Stimulated activated CD8-positive, alpha-beta memory T cell treated with anti-CD3 and anti-CD28 coated beads, Interleukin-2, amount 100 ng/mL, for 1 hour (primary cell): ENCODE results near the gene APOL3.
"Not testable (repeated sequence)": the region's sequence is repeated elsewhere in the genome, so short reads cannot be mapped to it uniquely, and the experiment has no call there.

Experiments
- DNase-seq, 2 donors: peaks; one replicate each; pipeline ENCODE4 v3.0.0-alpha.2; 2020; ENCODE audit warnings: low read depth in 2 of 2

APOL3 gene

DNA sequence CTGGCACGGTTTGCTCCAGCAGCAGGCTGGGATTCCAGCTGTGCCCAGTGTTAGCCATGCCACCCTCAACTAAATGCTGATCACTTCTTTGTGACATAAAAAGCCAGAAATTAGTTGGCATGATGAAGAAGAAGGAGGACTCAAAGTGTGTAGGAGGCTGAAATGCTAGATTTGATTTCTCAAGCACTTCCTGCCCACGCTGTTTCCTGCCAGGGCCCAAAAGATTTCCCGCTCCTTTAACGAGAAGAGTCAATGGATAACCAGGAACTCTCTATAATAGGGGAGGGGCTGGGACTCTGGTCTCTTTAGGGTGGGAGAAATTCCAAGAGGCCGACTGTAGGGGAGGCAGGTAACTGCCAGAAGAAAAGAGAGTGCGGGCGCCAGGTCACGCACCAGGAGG lies 26.4 kb downstream of the APOL3 start:
- DNase-seq: no peak

DNA sequence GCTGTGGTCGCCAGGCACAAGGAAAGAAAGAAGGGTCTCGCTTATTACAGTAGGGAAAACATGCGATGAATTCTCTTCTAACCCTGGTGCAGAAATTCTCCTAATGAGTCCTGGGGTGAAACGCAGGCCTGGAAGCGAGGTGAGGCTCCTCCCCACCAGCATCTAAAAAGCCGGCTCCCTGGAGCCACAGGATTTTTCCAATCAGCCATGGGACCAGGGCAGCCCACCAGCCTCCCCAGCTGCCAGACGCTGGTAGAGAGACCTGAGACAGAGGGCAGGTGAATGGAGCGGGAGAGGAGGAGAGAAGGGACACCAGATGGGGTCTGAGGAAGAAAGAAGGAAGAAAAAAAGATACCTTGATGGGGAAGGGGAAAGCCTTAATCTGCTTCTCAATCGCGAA lies 28.6 kb downstream of the APOL3 start:
- no peak for DNase-seq

DNA sequence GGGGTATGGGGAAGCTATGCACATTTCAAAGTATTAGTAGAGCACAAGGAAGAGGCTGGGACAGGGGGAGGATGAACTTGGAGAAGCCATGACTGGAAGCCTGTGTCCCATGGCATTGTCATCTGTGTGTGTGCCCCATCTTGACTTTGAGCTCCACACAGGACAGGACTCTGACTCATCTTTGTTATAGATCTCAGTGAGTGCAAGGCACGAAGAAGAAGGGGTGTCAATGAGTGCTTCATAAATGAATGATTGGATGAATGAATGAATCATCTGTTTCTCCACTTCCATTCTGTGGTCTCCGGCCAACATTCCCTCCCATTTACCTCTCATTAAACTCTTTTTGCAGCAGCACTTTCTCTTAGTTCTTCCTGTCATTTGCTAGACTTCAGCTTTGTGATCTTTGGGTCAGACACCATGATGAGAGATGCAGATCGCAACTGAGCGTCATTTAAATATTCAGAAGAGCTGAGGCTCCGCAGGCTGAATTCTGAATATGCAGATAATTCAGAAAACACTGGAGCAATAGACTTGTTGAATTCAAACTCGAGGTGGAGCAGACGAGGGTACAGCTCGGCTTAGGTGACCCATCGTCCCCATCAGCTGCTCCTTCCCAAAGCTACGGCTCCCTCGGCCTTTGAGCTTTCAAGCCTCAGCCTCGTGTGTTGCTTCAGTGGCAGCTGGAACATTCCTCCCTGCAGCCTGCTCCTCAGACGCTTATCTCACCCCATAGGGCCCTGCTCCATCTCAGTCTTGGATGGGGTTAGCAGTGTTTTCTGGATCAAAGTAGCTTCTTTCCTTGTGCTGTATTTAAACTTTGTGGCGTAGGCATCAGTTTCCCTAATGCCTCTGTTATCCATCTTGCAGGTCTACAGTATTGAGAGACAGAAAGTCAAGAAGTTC lies 30.8 kb downstream of the APOL3 start:
- DNase-seq: no peak

DNA sequence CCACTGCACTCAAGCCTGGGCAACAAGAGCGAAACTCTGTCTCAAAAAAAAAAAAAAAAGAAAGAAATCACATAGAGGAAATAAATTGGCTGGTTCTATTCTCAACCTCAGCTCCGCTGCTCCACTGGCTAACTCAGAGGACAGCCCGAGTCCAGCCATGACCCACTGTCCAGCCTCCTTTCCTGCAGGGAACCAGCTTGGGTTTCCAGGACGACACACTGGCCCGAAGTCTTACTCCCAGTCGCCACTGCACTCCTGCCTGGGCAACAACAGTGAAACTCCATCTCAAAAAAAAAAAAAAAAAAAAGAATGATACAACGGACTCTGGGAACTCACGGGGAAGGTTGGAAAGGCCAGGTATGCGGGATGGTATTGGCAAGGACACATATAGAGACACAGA lies 31.5 kb downstream of the APOL3 start:
- DNase-seq: no peak

DNA sequence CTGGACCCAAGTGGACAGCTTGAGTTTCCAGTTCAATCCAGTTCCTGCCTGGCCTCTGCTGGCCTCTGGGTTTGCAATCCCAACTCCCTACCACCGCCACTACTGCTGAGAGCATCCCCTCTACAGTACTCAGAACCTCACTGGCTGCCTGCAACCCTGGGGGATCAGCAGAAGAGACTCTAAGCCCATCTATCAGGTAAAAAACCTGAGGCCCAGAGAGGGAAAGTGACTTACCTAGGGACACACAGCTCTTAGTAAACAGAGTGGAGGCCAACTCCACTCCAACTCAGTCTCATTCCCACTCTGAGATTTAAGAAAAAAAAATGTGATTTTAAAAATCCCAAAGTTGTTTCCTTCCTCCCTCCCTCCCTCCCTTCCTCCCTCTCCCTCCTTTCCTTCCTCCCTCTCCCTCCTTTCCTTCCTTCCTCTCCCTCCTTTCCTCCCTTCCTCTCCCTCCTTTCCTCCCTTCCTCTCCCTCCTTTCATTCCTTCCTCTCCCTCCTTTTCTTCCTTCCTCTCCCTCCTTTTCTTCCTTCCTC lies 34.5 kb downstream of the APOL3 start:
- no peak for DNase-seq

DNA sequence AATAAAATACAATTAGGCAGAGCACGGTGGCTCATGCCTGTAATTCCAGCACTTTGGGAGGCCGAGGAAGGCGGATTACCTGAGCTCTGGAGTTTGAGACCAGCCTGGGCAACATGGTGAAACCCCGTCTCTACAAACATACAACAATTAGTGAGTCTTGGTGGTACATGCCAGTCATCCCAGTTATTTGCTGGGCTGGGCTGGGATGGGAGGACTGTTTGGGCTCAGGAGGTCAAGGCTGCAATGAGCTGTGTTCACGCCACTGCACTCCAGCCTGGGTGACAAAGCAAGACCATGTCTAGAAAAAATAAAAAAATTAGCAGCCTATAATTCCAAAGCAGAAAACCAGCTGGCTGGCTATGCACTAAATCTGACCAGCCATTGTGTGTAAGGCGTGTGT lies 35.1 kb downstream of the APOL3 start:
- no peak for DNase-seq

DNA sequence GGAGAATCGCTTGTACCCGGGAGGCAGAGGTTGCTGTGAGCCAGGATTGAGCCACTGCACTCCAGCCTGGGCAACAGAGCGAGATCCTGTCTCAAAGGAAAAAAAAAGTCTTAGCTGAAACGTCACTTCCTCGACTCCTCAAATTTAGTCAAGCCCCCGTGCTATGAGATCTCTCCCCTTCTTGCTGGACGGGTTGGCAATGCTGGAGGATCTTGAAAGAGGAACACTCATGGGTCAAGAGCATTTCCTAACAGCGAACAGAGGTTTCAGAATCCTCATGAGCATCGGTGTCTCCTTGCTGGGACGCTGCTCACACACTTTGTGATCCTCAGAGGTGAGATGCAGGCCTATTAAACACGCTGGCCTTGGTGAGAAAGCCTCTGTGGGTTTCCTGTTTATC lies 35.9 kb downstream of the APOL3 start:
- DNase-seq: no peak

DNA sequence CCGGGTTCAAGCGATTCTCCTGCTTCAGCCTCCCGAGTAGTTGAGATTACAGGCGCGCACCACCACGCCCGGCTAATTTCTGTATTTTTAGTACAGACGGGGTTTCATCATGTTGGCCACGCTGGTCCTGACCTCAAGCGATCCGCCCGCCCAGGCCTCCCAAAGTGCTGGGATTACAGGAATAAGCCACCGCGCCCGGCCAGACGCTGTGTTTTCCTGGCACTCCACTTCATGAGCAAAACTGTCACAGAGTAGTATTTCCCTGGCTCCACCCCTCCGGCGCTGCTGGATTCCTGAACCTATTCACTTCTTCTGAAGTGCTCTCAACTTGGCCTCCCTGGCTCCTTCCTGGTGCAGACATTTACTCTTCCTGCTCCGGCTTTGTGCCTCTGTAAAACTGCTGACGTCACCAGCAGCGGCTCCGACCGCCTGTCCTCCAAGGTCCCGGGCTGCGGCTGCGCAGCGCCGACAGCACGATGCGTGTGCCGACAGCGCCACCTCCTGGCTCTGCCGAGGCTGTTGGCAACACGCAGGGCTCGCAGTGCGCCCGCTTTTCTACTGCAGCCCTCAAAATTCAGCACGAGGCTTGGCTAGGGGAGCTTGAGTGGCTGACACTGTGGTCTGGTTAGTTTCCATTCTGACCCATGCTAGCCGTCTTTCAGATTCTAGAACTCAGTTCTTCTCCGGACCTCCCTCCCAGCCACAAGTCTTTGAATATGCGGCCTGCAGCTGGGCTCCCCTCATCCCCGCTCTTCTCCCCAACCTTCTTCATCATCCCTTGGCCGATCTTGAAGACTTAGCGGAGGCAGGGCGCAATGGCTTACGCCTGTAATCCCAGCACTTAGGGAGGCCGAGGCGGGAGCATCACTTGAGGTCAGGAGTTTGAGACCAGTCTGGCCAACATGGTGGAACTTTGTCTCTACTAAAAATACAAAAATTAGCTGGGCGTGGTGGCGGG lies 36.6 kb downstream of the APOL3 start:
- peak; percentile 79 to 84 for DNase-seq

DNA sequence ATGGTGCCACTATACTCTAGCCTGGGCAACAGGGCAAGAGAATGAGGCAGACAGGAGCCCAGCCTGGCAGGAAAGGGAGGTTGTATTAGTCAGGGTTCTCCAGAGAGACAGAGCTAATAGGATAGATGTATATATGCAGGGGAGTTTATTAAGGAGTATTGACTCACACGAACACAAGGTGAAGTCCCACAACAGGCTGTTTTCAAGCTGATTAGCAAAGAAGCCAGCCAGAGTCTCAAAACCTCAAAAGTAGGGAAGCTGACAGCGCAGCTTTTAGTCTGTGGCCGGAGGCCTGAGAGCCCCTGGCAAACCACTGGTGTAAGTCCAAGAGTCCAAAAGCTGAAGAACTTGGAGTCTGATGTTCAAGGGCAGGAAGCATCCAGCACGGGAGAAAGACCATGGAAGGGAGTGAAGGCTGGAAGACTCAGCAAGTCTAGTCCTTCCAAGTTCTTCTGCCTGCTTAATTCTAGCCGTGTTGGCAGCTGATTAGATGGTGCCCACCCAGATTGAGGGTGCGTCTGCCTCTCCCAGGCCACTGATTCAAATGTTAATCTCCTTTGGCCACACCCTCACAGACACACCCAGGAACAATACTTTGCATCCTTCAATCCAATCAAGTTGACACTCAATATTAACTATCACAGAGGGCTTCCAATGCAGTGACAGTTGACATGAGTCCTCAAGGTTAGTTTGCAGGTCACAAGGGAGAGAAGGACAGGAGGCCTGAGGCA lies 39.8 kb downstream of the APOL3 start:
- not testable (repeated sequence) for DNase-seq

DNA sequence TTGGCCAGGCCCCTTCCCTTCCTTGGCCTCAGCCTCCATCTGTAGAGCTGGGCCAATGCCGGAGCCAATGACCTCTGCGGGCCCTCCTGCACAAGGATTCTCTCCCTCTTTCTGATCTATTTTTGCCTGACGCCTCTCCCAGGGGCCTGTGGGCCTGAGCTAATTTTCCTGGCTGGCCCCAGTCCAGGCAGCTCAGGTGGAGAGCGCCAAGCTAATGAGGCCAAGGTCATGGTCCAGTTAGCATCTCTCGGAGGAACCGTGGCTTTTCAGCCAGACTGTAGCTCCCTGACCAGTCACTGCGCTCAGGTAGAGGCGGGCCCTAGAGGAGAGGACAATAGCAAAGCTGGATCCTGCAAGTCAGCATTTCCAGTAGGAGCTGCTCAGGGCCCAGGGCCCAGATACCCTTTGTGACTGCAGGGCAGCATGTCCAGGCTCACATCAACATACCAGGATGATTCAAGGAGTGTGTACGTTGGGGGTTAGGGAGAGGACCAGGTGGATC lies 43.5 kb downstream of the APOL3 start:
- DNase-seq: no peak

DNA sequence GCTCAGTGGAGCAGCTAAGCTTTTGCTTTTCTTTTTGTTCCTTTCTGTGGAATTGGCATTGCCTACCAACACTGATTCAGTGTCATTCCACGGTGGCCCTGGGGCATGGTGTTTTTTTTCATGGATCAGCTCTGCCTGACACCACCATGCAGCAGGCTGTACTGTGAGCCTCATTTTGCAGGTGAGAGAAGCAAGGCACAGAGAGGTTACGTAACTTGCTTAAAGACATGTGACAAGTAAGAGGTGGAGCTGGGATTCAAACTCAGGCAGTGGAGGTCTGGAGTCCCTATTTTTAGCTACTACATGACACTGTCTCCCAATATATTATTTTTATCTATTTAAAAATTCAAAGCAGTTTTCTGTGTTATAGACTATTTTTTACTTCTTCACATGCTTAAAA lies 44.4 kb downstream of the APOL3 start:
- no peak for DNase-seq

DNA sequence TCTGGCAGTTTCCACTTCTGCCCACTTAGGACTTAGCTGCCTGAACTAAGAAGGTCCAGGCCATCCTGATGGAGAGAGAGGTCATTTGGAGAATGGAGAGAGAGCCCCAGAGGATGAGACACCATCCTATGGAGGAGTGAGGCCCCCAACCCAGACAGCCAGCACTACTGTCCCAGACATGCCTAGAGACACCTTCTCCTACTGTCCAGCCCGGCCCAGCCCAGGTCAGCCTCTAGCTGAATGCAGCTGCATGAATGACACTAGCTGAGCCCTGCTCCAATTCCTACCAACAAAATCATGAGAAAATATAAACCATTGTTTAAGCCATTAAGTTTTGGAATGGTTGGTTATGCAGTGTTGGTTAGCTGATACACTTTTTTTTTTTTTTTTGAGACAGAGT lies 47.4 kb downstream of the APOL3 start:
- no peak for DNase-seq

DNA sequence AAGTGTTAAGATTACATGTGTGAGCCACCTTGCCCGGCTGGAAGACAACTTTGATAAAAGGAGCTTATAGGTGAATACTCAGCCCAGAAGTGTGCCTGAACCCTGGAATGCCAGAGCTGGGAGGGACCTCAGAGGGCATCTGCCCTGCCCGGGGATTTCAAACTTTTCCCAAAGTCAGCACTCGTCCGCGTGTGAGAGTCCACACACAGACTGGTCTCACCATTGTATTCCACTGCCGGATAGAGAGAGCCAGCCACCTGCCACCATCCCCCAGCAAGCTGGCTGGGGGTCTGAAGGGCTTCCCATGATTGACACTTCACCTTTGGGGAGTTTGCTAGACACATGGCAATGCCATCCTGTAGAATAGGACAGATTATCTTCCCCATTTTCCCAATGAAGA lies 49.2 kb downstream of the APOL3 start:
- DNase-seq: no peak

DNA sequence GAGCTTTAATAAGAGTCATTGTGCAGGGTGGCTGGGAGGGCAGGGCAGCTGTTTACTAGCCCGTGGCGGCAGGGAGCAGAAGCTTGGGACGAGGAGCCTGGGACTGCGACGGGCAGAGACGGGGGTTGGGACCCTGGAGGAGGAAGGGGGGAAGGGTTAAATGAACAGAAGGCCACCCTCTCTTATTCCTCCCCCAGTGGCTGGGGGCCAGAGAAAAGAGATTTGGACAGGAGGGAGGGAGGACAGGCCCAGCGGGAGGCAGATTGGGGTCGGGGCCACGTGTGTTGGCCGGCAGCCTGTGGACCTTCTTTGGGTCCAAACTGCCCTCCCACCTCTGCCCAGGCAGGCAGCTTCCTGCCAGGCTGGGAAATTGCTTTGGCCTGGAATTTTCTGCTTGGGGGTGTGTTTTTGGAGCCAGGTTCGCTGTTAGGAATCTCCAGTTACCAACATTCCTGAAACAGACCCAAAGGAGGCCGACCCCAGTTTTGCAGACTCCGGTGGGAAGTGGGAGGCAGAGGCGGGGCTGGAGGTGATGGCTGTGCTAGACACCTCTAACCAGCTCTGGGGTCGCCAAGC lies 50.2 kb downstream of the APOL3 start:
- no peak for DNase-seq

DNA sequence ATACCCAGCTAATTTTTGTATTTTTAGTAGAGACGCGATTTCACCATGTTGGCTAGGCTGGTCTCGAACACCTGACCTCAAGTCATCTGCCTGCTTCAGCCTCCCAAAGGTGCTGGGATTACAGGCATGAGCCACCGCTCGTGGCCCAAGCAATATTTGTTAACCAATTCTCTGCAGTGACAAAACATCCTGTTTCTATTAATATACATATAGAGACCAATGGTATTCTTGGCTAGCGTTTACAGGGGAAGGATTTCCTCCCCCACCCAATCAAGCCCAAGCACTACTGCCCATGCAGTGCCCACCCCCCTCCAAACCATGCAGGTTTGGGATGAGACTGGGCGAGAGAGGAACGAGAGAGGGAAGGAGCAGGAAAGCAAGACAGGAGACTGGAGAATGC lies 53.1 kb downstream of the APOL3 start:
- no peak for DNase-seq

DNA sequence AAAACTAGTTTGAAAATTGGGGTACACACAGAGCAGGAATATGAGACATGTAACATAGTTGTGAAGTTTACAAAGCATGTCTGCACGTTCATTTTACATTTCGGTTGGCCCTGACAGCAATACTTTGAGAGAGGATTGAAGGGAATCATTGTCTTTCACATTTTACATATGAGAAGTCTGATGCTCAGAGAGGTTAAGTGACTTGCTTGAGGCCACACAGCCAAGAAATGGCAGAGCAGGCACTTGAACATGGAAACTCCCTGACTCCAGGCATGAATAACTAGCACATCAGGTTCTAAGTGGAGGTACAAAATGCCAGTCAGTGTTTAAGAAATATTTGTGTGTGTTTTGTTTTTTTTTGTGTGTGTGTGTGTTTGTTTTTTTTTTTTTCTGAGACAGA lies 53.6 kb downstream of the APOL3 start:
- no peak for DNase-seq

DNA sequence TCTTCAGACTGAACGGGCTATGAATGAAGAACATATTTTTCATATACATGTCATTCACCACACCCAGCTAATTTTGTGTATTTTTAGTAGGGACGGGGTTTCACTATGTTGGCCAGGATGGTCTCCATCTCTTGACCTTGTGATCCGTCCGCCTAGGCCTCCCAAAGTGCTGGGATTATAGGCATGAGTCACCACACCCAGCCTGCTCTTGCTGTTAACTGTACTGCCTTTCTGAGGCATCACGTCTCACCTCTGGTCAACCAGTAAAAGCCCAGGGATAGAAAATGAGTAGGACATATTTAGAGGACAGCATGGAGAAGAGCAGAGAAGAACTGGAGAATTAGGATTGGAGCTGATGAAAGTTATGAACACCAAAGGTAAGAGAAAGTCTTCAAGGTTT lies 55.6 kb downstream of the APOL3 start:
- DNase-seq: no peak

DNA sequence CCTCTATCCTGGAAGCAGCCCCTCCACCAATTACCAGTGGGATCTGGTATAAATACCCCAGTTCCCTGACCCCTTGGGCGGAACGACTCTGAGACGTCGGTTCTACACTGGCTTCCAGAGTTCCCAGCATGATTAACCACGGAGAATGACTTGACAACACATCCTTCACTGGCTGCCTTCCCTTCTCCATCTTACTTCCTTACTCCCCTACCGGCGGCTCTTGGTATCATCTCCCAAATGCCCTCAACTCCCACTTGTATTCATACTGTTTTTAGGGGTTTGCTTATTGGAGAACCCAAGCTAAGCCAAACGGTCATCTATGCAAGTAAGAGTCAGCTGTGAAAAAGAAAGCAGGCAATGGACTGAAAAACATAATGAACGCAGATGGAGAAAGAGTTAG lies 56.1 kb downstream of the APOL3 start:
- no peak for DNase-seq

DNA sequence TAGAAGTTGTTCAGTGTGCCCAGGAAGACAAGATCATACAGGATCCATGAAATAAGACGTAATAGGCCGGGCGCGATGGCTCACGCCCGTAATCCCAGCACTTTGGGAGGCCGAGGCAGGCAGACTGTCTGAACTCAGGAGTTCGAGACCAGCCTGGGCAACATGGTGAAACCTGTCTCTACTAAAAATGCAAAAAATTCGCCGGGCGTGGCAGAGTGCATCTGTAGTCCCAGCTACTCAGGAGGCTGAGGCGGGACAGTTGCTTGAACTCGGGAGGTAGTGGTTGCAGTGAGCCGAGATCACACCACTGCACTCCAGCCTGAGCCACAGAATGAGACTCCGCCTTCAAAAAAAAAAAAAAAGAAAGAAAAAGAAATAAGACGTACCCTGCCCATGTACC lies 56.7 kb downstream of the APOL3 start:
- DNase-seq: no peak

DNA sequence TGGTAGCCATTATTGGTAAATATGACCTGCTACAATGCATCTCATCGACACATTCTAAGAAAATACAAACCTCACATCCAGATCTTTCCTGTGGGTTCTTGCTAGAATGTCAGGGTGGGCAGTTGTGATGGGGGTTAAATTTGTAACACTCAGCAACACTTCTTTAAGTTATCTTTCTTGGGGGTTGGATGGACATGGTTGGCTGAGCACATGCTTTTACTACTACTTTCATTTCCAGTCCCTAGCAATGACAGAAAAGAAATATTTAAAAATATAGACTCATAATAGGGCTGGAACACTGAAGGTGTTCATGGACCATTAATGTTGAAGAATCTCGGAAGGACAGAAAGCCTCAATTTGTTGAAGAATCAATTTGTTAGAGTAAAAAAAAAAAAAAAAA lies 57.6 kb downstream of the APOL3 start:
- no peak for DNase-seq

DNA sequence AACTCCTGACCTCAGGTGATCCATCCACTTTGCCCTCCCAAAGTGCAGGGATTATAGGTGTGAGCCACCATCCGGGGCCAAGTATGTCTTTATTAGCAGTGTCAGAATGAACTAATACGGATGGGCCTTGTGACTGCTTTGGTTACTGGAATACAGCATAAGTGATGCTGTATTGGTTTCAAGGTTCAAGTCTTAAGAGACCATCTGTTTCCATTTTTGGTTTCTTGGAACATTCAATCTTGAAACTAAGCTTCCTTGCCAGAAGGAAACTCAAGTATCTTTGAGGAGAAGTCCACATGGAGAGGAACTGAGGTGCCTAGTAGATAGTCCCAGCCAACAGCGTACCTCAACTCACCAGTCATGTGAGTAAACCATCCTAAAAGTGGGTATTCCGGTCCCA lies 58.8 kb downstream of the APOL3 start:
- DNase-seq: no peak
